ENCODE measurements around the gene SCRN2.

DNA sequence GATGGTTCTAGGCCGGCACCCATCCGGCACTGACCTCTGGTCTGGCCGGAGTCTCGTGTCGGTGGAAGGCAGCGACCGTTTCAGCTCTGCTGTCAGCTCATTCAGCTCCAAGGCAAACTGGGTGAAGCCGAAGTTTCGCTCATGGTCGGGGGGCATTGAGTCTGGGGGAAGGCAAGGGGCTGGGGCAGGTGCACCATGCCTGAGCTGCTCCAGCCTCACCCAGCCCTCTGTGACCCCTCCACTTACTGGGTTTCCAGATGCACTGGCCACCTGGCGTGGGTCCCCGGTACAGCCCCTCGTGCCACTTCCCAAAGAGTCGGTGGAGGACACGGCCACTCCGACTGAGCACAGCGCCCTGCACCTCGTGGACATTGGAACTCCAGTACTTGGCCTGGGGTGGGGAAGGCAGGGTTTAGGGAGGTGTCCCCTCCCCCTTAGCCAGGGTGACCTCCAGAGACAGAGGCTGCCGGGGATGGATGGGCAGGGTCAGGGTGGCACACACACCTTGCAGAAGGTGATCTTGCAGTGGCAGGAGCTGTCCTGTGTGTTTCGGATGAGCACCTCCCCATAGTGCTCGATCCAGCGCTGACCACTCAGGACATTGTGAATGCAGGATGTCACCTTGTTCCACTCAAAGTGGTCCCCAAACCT is 32.1 kb downstream of the SCRN2 start:
- TF ChIP-seq, protein P1, sequence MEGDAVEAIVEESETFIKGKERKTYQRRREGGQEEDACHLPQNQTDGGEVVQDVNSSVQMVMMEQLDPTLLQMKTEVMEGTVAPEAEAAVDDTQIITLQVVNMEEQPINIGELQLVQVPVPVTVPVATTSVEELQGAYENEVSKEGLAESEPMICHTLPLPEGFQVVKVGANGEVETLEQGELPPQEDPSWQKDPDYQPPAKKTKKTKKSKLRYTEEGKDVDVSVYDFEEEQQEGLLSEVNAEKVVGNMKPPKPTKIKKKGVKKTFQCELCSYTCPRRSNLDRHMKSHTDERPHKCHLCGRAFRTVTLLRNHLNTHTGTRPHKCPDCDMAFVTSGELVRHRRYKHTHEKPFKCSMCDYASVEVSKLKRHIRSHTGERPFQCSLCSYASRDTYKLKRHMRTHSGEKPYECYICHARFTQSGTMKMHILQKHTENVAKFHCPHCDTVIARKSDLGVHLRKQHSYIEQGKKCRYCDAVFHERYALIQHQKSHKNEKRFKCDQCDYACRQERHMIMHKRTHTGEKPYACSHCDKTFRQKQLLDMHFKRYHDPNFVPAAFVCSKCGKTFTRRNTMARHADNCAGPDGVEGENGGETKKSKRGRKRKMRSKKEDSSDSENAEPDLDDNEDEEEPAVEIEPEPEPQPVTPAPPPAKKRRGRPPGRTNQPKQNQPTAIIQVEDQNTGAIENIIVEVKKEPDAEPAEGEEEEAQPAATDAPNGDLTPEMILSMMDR (IDR thresholded peaks at IDR 0.05; ENCODE audit: extremely low read depth in 1 of 2, insufficient read depth in 1 of 2, low read depth in 1 of 2, low read length in 2 of 2) = no peak
- no peak for TF ChIP-seq POLR2A (IDR thresholded peaks at IDR 0.05; ENCODE audit: low read depth, low read length)
- no peak for TF ChIP-seq JUN (IDR thresholded peaks at IDR 0.05; ENCODE audit: borderline replicate concordance, insufficient read depth, insufficient read length, low read depth)
- TF ChIP-seq MYC (IDR thresholded peaks at IDR 0.05; ENCODE audit: low read depth, low read length) = no peak
- no peak for TF ChIP-seq POLR2AphosphoS5 (IDR thresholded peaks at IDR 0.05; ENCODE audit: insufficient read depth, low read depth, low read length)
- TF ChIP-seq, protein P2, sequence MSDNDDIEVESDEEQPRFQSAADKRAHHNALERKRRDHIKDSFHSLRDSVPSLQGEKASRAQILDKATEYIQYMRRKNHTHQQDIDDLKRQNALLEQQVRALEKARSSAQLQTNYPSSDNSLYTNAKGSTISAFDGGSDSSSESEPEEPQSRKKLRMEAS (IDR thresholded peaks at IDR 0.05; ENCODE audit: insufficient read depth, insufficient read length) = no peak
- no peak for TF ChIP-seq EZH2 (IDR thresholded peaks at IDR 0.05; ENCODE audit: borderline replicate concordance, low read depth, low read length, severe bottlenecking)
- TF ChIP-seq FOS (IDR thresholded peaks at IDR 0.05; ENCODE audit: borderline replicate concordance, insufficient read depth, low read length) = no peak
- no peak for TF ChIP-seq GATA2 (IDR thresholded peaks at IDR 0.05; ENCODE audit: insufficient read depth, insufficient read length, low read depth, low read length)

Data from endothelial cell of umbilical vein (primary cell).